ENCODE measurements around the gene SLC41A3.
"Not testable (repeated sequence)": the region's sequence is repeated elsewhere in the genome, so short reads cannot be mapped to it uniquely, and the experiment has no call there.

Gene SLC41A3

GRCh38 chr3:126083138-126083445 lies 832 bp downstream of the SLC41A3 start:
- no peak for DNase-seq (ENCODE audit: low read depth in 2 of 2, low spot score in 1 of 2)

GRCh38 chr3:126082362-126083137 lies 1.4 kb downstream of the SLC41A3 start:
- DNase-seq (ENCODE audit: low read depth in 2 of 2, low spot score in 1 of 2) = no peak

GRCh38 chr3:126081618-126082361 lies 2.1 kb downstream of the SLC41A3 start:
- DNase-seq (ENCODE audit: low read depth in 2 of 2, low spot score in 1 of 2) = no peak

- no peak for DNase-seq (ENCODE audit: low read depth in 2 of 2, low spot score in 1 of 2)
Measured at GRCh38 chr3:126080970-126081369, 3.0 kb downstream of the SLC41A3 start.

- no peak for DNase-seq (ENCODE audit: low read depth in 2 of 2, low spot score in 1 of 2)
Measured at GRCh38 chr3:126078866-126079265, 5.1 kb downstream of the SLC41A3 start.

GRCh38 chr3:126077754-126078153 lies 6.2 kb downstream of the SLC41A3 start:
- no peak for DNase-seq (ENCODE audit: low read depth in 2 of 2, low spot score in 1 of 2)

- DNase-seq (ENCODE audit: low read depth in 2 of 2, low spot score in 1 of 2) = no peak
Measured at GRCh38 chr3:126076140-126076539, 7.8 kb downstream of the SLC41A3 start.

- DNase-seq (ENCODE audit: low read depth in 2 of 2, low spot score in 1 of 2) = no peak
Measured at GRCh38 chr3:126070146-126070545, 13.8 kb downstream of the SLC41A3 start.

- no peak for DNase-seq (ENCODE audit: low read depth in 2 of 2, low spot score in 1 of 2)
Measured at GRCh38 chr3:126067959-126068358, 16.0 kb downstream of the SLC41A3 start.

GRCh38 chr3:126066676-126067075 lies 17.2 kb downstream of the SLC41A3 start:
- DNase-seq (ENCODE audit: low read depth in 2 of 2, low spot score in 1 of 2) = not testable (repeated sequence)

GRCh38 chr3:126065876-126066275 lies 18.0 kb downstream of the SLC41A3 start:
- no peak for DNase-seq (ENCODE audit: low read depth in 2 of 2, low spot score in 1 of 2)

GRCh38 chr3:126064627-126065258 lies 19.2 kb downstream of the SLC41A3 start:
- DNase-seq (ENCODE audit: low read depth in 2 of 2, low spot score in 1 of 2) = no peak

- DNase-seq (ENCODE audit: low read depth in 2 of 2, low spot score in 1 of 2) = no peak
Measured at GRCh38 chr3:126063358-126063965, 20.5 kb downstream of the SLC41A3 start.

- no peak for DNase-seq (ENCODE audit: low read depth in 2 of 2, low spot score in 1 of 2)
Measured at GRCh38 chr3:126061301-126062032, 22.5 kb downstream of the SLC41A3 start.

- no peak for DNase-seq (ENCODE audit: low read depth in 2 of 2, low spot score in 1 of 2)
Measured at GRCh38 chr3:126060613-126061145, 23.2 kb downstream of the SLC41A3 start.

- DNase-seq (ENCODE audit: low read depth in 2 of 2, low spot score in 1 of 2) = no peak
Measured at GRCh38 chr3:126058666-126059065, 25.3 kb downstream of the SLC41A3 start.

- no peak for DNase-seq (ENCODE audit: low read depth in 2 of 2, low spot score in 1 of 2)
Measured at GRCh38 chr3:126057936-126058335, 26.0 kb downstream of the SLC41A3 start.

GRCh38 chr3:126057501-126057819 lies 26.5 kb downstream of the SLC41A3 start:
- DNase-seq (ENCODE audit: low read depth in 2 of 2, low spot score in 1 of 2) = no peak

GRCh38 chr3:126056681-126057500 lies 27.0 kb downstream of the SLC41A3 start:
- no peak for DNase-seq (ENCODE audit: low read depth in 2 of 2, low spot score in 1 of 2)

- DNase-seq (ENCODE audit: low read depth in 2 of 2, low spot score in 1 of 2) = no peak
Measured at GRCh38 chr3:126056088-126056487, 27.8 kb downstream of the SLC41A3 start.
